Activated CD4-positive, alpha-beta memory T cell treated with anti-CD3 and anti-CD28 coated beads for 36 hours (primary cell): Measurements from ENCODE around the gene TTF2. TPM values are rescaled to one million over a fixed set of nuclear protein-coding genes. Genes with fewer than 3 reads are reported as not detected.
A peak's percentile ranks its signal among the peaks of the same experiment; 100 is the strongest.
"Not testable (repeated sequence)": the region's sequence is repeated elsewhere in the genome, so short reads cannot be mapped to it uniquely, and the experiment has no call there.

Source experiments
- CTCF ChIA-PET: fragments of 350-600 bp; sonication (Branson Sonifier 250); formaldehyde crosslinking; loops from one replicate; lab custom pipeline; 2021; ENCODE audit warnings: antibody characterized with exemption, inconsistent platforms; lab: Charles Lee
- POLR2A ChIA-PET: fragments of 350-600 bp; sonication (Branson Sonifier 250); formaldehyde crosslinking; loops from one replicate; lab custom pipeline; 2021; ENCODE audit warnings: antibody characterized with exemption; lab: Charles Lee
- DNase-seq: peaks from one replicate; pipeline ENCODE4 v3.0.0-alpha.2; 2020
- H3K27ac Mint-ChIP-seq: one replicate; pipeline ENCODE4 v1.8.0; 2021; ENCODE audit warnings: mixed read lengths
- H3K27me3 Mint-ChIP-seq: one replicate; pipeline ENCODE4 v1.8.0; 2021; ENCODE audit warnings: mixed read lengths
- H3K36me3 Mint-ChIP-seq: one replicate; pipeline ENCODE4 v1.8.0; 2021; ENCODE audit warnings: mixed read lengths
- H3K4me1 Mint-ChIP-seq: one replicate; pipeline ENCODE4 v1.8.0; 2021; ENCODE audit warnings: low read depth, mixed read lengths
- H3K4me3 Mint-ChIP-seq: one replicate; pipeline ENCODE4 v1.8.0; 2021; ENCODE audit warnings: mild to moderate bottlenecking, mixed read lengths
- H3K9me3 Mint-ChIP-seq: one replicate; pipeline ENCODE4 v1.8.0; 2021; ENCODE audit warnings: mixed read lengths
- intact Hi-C: fragments of 100-400 bp; cut with micrococcal nuclease; formaldehyde crosslinking; loops from one replicate; pipeline ENCODE4 v1.15.1; 2023
- total RNA-seq, 2 experiments: library from RNA; stranded (reverse); gene quantifications; one replicate each; pipeline ENCODE4 v1.2.3, GENCODE V29; 2021

TTF2 gene
- total RNA-seq, 2 experiments from 2014 or later: 102 to 104 TPM

- CTCF ChIA-PET: interaction anchor here (0.9 to 5.0 kb wide), 11 partner anchors 9 to 34 kb away, joined by 3 to 43 read pairs (median 5); no protein-coding TSS in a partner anchor
- POLR2A ChIA-PET: no interaction called here
- Mint-ChIP-seq H3K9me3 (no peaks in the 10 kb centered on the region), H3K27me3 (no peaks in the 10 kb centered on the region), H3K27ac (no peak overlapping the region), H3K4me3 (no peak overlapping the region), H3K4me1 (peaks cover 16% of the 10 kb centered on the region), H3K36me3 (peaks cover 79% of the 10 kb centered on the region)
- intact Hi-C loops: loop anchor here (1.0 kb wide), 1 partner anchor 18 kb away; no protein-coding TSS in a partner anchor
- no peak for DNase-seq
Measured at GRCh38 chr1:117094841-117095604, 34.9 kb downstream of the TTF2 start.

- H3K27ac Mint-ChIP-seq: no peak overlapping the region
Measured at GRCh38 chr1:117096951-117097408, 36.9 kb downstream of the TTF2 start.

GRCh38 chr1:117097443-117097842 is 37.3 kb downstream of the TTF2 start:
- Mint-ChIP-seq H3K36me3 (peaks cover 74% of the 10 kb centered on the region), H3K4me3 (no peak overlapping the region), H3K27ac (no peak overlapping the region), H3K9me3 (no peaks in the 10 kb centered on the region), H3K27me3 (no peaks in the 10 kb centered on the region), H3K4me1 (peaks cover 14% of the 10 kb centered on the region)
- ChIA-PET POLR2A (no interaction called here), CTCF (interaction anchor here (1.3 to 2.0 kb wide), 2 partner anchors 20 to 32 kb away, joined by 4 read pairs; no protein-coding TSS in a partner anchor)
- DNase-seq: no peak
- intact Hi-C loops: no loop called here

More at GRCh38 chr1:117096951-117097408, 36.9 kb downstream of the TTF2 start:
- no peaks in the 10 kb centered on the region for H3K9me3 Mint-ChIP-seq
- intact Hi-C loops: no loop called here
- no peak for DNase-seq
- H3K36me3 Mint-ChIP-seq: peaks cover 74% of the 10 kb centered on the region
- no peaks in the 10 kb centered on the region for H3K27me3 Mint-ChIP-seq
- CTCF ChIA-PET: interaction anchor here (0.6 to 2.0 kb wide), 4 partner anchors 20 to 283 kb away, joined by 3 to 4 read pairs (median 4); no protein-coding TSS in a partner anchor
- no peak overlapping the region for H3K4me3 Mint-ChIP-seq
- peaks cover 16% of the 10 kb centered on the region for H3K4me1 Mint-ChIP-seq
- POLR2A ChIA-PET: no interaction called here

GRCh38 chr1:117098287-117098890 is 38.3 kb downstream of the TTF2 start:
- intact Hi-C loops: no loop called here
- CTCF ChIA-PET: interaction anchor here (1.2 to 2.0 kb wide), 3 partner anchors 21 to 31 kb away, joined by 3 to 8 read pairs (median 4); no protein-coding TSS in a partner anchor
- DNase-seq: no peak
- Mint-ChIP-seq H3K36me3 (peaks cover 75% of the 10 kb centered on the region), H3K27ac (no peak overlapping the region), H3K4me3 (no peak overlapping the region), H3K27me3 (no peaks in the 10 kb centered on the region), H3K4me1 (peaks cover 5% of the 10 kb centered on the region), H3K9me3 (no peaks in the 10 kb centered on the region)
- POLR2A ChIA-PET: no interaction called here

- no peaks in the 10 kb centered on the region for H3K27me3 Mint-ChIP-seq
- no peak overlapping the region for H3K4me3 Mint-ChIP-seq
- ChIA-PET CTCF (interaction anchor here (1.1 kb wide), 1 partner anchor 34 kb away, joined by 4 read pairs; no protein-coding TSS in a partner anchor), POLR2A (no interaction called here)
- no peak for DNase-seq
- H3K36me3 Mint-ChIP-seq: peaks cover 74% of the 10 kb centered on the region
- intact Hi-C loops: no loop called here
- H3K4me1 Mint-ChIP-seq: no peaks in the 10 kb centered on the region
- H3K9me3 Mint-ChIP-seq: no peaks in the 10 kb centered on the region
- H3K27ac Mint-ChIP-seq: no peak overlapping the region
Measured at GRCh38 chr1:117101334-117101733, 41.2 kb downstream of the TTF2 start.

- H3K4me1 Mint-ChIP-seq, POLR2A ChIA-PET, DNase-seq, H3K27me3 Mint-ChIP-seq, H3K9me3 Mint-ChIP-seq, H3K4me3 Mint-ChIP-seq, H3K27ac Mint-ChIP-seq, intact Hi-C loops: not testable (repeated sequence)
- CTCF ChIA-PET: interaction anchor here (1.7 kb wide), 1 partner anchor 27 kb away, joined by 6 read pairs; no protein-coding TSS in a partner anchor
- H3K36me3 Mint-ChIP-seq: peaks cover 73% of the 10 kb centered on the region
Measured at GRCh38 chr1:117101858-117102257, 41.7 kb downstream of the TTF2 start.

- H3K4me1 Mint-ChIP-seq: peaks cover 9% of the 10 kb centered on the region
Measured at GRCh38 chr1:117104986-117105385, 44.9 kb downstream of the TTF2 start.

GRCh38 chr1:117105722-117106121 is 45.6 kb downstream of the TTF2 start:
- no peaks in the 10 kb centered on the region for H3K27me3 Mint-ChIP-seq

More at GRCh38 chr1:117104986-117105385, 44.9 kb downstream of the TTF2 start:
- CTCF ChIA-PET: interaction anchor here (1.0 kb wide), 1 partner anchor 24 kb away, joined by 3 read pairs; no protein-coding TSS in a partner anchor
- H3K27ac Mint-ChIP-seq: no peak overlapping the region
- H3K27me3 Mint-ChIP-seq: no peaks in the 10 kb centered on the region
- peaks cover 62% of the 10 kb centered on the region for H3K36me3 Mint-ChIP-seq
- no peak overlapping the region for H3K4me3 Mint-ChIP-seq
- DNase-seq: no peak
- POLR2A ChIA-PET: no interaction called here
- intact Hi-C loops: no loop called here
- H3K9me3 Mint-ChIP-seq: no peaks in the 10 kb centered on the region

GRCh38 chr1:117106478-117106877 is 46.4 kb downstream of the TTF2 start:
- ChIA-PET POLR2A (no interaction called here), CTCF (interaction anchor here (0.9 to 1.7 kb wide), 3 partner anchors 12 to 22 kb away, joined by 3 to 5 read pairs (median 4); no protein-coding TSS in a partner anchor)
- DNase-seq: peak; percentile 34
- Mint-ChIP-seq H3K27me3 (no peaks in the 10 kb centered on the region), H3K9me3 (no peaks in the 10 kb centered on the region), H3K27ac (no peak overlapping the region), H3K36me3 (peaks cover 48% of the 10 kb centered on the region), H3K4me3 (no peak overlapping the region), H3K4me1 (peaks cover 16% of the 10 kb centered on the region)
- intact Hi-C loops: no loop called here

More at GRCh38 chr1:117105722-117106121, 45.6 kb downstream of the TTF2 start:
- Mint-ChIP-seq H3K27ac (no peak overlapping the region), H3K36me3 (peaks cover 54% of the 10 kb centered on the region), H3K4me3 (no peak overlapping the region), H3K4me1 (peaks cover 12% of the 10 kb centered on the region), H3K9me3 (no peaks in the 10 kb centered on the region)
- intact Hi-C loops: no loop called here
- CTCF ChIA-PET: interaction anchor here (0.6 to 1.7 kb wide), 2 partner anchors 12 to 23 kb away, joined by 3 to 5 read pairs; no protein-coding TSS in a partner anchor
- DNase-seq: no peak
- POLR2A ChIA-PET: no interaction called here

GRCh38 chr1:117107364-117107763 is 47.2 kb downstream of the TTF2 start:
- Mint-ChIP-seq H3K36me3 (peaks cover 43% of the 10 kb centered on the region), H3K27me3 (no peaks in the 10 kb centered on the region), H3K27ac (no peak overlapping the region), H3K4me1 (peaks cover 16% of the 10 kb centered on the region), H3K4me3 (no peak overlapping the region), H3K9me3 (no peaks in the 10 kb centered on the region)
- ChIA-PET CTCF (no interaction called here), POLR2A (no interaction called here)
- intact Hi-C loops: no loop called here
- no peak for DNase-seq

- ChIA-PET CTCF (no interaction called here), POLR2A (interaction anchor here (0.6 kb wide), 1 partner anchor 257 kb away, joined by 3 read pairs; no protein-coding TSS in a partner anchor)
- H3K27me3 Mint-ChIP-seq: no peaks in the 10 kb centered on the region
- H3K36me3 Mint-ChIP-seq: peaks cover 18% of the 10 kb centered on the region
- H3K4me1 Mint-ChIP-seq: peaks cover 18% of the 10 kb centered on the region
- DNase-seq: no peak
- H3K9me3 Mint-ChIP-seq: no peaks in the 10 kb centered on the region
- H3K4me3 Mint-ChIP-seq: no peak overlapping the region
- intact Hi-C loops: no loop called here
- no peak overlapping the region for H3K27ac Mint-ChIP-seq
Measured at GRCh38 chr1:117110774-117111173, 50.6 kb downstream of the TTF2 start.
